Astrocyte of the spinal cord (primary cell): ENCODE results near the gene DTNB.
A peak's percentile ranks its signal among the peaks of the same experiment; 100 is the strongest.

Experiments
- DNase-seq: peaks from one replicate; pipeline ENCODE4 v3.0.0; 2011; ENCODE audit warnings: low read depth, low spot score
- H3K4me3 ChIP-seq: 2 replicates; pipeline ENCODE4 v1.5.1; 2011; ENCODE audit warnings: low read depth, mild to moderate bottlenecking, low read length, moderate library complexity
- in situ Hi-C: cut with HindIII; loops from 2 replicates; pipeline ENCODE4 v1.10.0; 2017; ENCODE audit warnings: low sequenced_read_pairs
- TF ChIP-seq, protein P1 (sequence below): IDR thresholded peaks from 2 replicates; pipeline ENCODE4 v1.5.1; 2012; ENCODE audit warnings: low read depth, mild to moderate bottlenecking, low read length, inconsistent platforms

DTNB gene

DNA sequence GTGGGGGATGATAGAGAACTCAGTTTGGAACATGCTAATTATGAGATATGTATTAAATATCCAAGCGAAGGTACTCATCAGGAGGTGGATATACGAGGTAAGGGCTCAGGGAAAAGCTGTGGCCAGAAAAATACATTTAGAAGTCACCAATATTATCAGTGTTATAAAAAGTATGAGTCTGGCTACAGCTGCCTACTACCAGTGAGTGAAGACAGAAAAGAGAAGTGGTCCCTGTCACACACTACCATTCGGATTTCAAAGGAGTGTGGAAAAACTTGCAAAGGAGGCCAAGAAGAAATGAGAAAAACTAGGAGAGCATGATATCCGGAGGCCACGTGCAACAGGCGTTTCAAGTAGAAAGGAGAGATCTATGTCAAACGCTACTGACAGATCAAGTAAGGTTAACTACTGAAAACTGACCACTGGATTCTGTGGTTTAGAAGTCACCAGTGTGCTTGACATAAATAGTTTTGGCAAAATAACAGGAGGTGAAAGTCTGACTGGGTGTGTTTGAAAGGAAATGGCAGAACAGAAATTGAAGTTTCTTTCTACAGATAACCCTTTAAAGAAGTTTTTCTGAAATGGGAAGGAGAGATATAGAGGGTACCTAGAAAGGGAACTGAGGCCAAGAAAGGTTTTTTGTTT, 213.0 kb downstream of the DTNB start:
- DNase-seq, result no peak
- in situ Hi-C loops, result no loop called here
- no peak overlapping the region for H3K4me3 ChIP-seq
- TF ChIP-seq, protein P1, sequence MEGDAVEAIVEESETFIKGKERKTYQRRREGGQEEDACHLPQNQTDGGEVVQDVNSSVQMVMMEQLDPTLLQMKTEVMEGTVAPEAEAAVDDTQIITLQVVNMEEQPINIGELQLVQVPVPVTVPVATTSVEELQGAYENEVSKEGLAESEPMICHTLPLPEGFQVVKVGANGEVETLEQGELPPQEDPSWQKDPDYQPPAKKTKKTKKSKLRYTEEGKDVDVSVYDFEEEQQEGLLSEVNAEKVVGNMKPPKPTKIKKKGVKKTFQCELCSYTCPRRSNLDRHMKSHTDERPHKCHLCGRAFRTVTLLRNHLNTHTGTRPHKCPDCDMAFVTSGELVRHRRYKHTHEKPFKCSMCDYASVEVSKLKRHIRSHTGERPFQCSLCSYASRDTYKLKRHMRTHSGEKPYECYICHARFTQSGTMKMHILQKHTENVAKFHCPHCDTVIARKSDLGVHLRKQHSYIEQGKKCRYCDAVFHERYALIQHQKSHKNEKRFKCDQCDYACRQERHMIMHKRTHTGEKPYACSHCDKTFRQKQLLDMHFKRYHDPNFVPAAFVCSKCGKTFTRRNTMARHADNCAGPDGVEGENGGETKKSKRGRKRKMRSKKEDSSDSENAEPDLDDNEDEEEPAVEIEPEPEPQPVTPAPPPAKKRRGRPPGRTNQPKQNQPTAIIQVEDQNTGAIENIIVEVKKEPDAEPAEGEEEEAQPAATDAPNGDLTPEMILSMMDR, result no peak

DNA sequence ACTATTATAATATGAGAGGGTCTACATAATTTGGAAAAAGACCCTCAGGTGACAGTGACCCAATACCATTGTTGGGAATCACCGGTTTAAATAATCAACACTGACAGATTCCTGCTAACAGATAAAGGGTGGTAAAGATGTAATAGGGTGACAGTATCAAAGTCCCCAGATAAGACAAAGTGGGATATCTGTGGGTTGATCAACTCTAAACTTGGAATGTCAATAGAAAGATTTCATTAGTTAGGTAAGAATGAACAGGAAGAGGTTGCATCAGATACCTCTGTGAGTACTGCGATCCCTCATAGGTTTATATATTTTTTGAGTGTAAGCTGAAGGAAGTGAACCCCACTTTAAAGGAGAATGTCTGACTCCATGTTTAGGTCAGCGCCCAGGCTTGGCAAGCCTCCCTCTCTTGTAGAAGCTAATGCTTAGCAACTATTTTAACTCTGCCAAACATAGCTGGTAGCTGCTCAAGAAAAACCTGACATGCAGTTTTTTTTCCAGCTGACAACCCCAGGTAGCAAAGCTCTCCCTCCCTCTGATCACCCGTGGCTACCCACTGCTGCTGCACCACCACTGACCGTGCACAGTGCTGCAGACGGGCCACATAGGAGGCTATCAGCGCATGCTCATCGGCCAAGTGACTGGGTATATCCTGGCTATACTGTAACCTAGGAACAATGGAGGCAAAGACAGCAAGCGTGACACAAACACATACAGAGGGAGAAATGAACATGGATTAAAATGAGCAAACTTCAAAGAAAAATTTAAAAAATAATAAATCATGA, 218.4 kb downstream of the DTNB start:
- TF ChIP-seq, protein P1, result no peak

DNA sequence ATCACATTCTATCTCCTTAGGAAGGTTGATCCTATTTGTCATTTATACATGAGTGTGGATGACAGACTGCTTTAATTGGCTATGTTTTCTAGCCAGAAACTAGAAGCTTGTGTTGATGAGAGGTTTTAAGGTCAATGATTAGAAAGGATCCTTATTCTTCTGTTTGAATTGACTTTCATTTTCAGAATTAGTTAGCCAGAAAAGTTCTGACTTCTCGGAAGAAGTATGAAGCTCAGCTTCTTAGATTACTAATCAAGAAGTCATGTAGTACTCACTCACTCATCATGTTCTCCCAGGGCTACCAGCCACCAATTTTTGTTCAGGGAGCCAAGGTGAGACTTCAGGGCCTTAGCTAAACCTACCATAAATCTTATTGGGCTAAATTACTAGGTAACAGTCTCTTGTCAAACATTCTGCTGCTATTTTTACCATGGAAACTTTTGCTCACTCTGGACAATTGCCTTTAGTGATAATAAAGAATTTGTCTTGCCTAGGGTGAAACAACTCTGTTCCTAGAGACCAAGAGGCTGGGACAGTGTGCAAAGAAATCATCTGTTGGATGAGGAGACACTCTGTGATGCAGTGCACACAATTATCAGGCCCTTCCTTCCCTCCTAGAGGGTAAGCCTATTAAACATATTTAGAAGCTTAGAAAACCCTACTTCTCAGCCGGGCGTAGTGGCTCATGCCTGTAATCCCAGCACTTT, 220.0 kb downstream of the DTNB start:
- in situ Hi-C loops, result no loop called here
- TF ChIP-seq, protein P1, result no peak
- H3K4me3 ChIP-seq, result no peak overlapping the region
- peak; percentile 8 for DNase-seq

More for the DNA sequence above, 218.4 kb downstream of the DTNB start:
- H3K4me3 ChIP-seq, result no peak overlapping the region
- in situ Hi-C loops, result no loop called here
- no peak for DNase-seq

DNA sequence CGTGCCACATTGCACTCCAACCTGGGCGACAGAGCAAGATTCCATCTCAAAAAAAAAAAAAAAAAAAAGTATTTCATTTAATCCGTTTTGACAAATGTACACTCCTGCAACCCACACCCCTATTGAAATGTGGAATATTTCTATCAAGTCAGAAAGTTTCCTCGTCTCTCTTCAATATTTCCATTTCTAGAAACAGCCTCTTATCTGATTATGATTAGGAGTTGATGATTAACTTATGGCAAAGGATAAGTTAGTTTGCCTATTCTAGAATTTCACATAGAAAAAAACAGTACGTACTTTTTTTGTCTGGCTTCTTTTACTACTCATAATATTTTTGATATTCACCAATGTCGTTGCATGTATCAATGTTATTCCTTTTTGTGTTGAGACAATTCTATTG, 224.6 kb downstream of the DTNB start:
- in situ Hi-C loops, result no loop called here
- TF ChIP-seq, protein P1, result no peak
- no peak for DNase-seq
- H3K4me3 ChIP-seq, result no peak overlapping the region

DNA sequence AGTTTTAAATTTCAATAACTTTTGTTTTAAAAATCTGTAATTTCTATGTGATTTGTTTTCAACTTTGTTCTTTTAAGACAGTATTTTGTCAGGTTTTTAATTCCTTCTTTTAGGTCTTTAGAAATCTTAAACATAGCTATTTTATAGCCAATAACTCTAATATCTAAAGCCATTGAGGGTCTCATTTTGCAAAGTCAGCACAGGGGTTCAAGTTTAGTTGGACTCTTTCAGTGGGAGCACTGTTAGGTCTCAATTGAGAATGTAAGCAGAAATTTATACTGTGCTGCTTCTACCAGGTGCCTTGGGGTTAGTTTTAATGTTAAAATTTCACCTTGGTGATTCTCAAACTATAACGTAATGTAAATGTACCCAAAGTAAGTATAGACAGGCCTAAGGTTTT, 226.4 kb downstream of the DTNB start:
- no peak for DNase-seq
- TF ChIP-seq, protein P1, result no peak
- in situ Hi-C loops, result no loop called here
- no peak overlapping the region for H3K4me3 ChIP-seq

DNA sequence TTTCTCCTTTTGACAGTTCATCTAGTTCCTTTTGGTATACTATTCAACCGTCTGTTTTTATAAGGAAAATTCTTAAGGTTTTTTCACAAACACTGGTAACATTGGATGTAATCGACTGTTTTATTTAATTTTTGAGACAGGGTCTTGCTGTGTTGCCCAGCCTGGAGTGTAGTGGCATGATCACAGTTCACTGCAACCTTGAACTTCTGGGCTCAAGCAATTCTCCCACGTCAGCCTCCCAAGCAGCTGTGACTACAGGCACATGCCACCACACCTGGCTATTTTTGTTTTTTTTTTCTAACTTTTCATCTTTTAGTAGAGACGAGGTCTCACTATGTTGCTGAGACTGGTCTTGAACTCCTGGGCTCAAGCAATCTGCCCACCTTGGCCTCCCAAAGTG, 227.3 kb downstream of the DTNB start:
- TF ChIP-seq, protein P1, result no peak
- in situ Hi-C loops, result no loop called here
- no peak for DNase-seq
- H3K4me3 ChIP-seq, result no peak overlapping the region
